AG04449 (cell line): ENCODE measurements around the gene PCDH12.
A peak's percentile ranks its signal among the peaks of the same experiment; 100 is the strongest.

ENCODE experiments used
- CTCF ChIA-PET: fragments of 350-600 bp; formaldehyde crosslinking; extraction: SDS; loops from one replicate; lab custom pipeline; 2021; ENCODE audit warnings: antibody characterized with exemption; lab: Yijun Ruan, JAX
- POLR2A ChIA-PET: fragments of 400-600, 350-600 bp; formaldehyde crosslinking; extraction: SDS; loops from one replicate; lab custom pipeline; 2020; ENCODE audit warnings: antibody characterized with exemption, inconsistent platforms; lab: Yijun Ruan, JAX
- DNase-seq: peaks from one replicate; pipeline ENCODE4 v3.0.0-alpha.2; 2010; ENCODE audit warnings: low read depth, low spot score
- H3K4me3 ChIP-seq: 2 replicates; pipeline ENCODE4 v1.5.1; 2011; ENCODE audit warnings: low read depth, mild to moderate bottlenecking, control low read depth, low read length
- CTCF ChIP-seq: IDR thresholded peaks from one replicate; pipeline ENCODE4 v1.5.1; 2011; ENCODE audit warnings: mild to moderate bottlenecking, moderate library complexity, low read length, control low read depth, inconsistent platforms; ENCODE audit not compliant: insufficient read depth; ENCODE audit errors: missing control alignments

PCDH12 gene

GRCh38 chr5:141915881-141916336 is 42.1 kb downstream of the PCDH12 start:
- POLR2A ChIA-PET, result no interaction called here
- no peak for DNase-seq
- no peak overlapping the region for H3K4me3 ChIP-seq
- TF ChIP-seq CTCF, result no peak
- CTCF ChIA-PET, result interaction anchor here (0.7 to 6.0 kb wide), 8 partner anchors 26 to 223 kb away, joined by 3 to 31 read pairs (median 6); partner anchors contain the start of genes PCDH1, PCDH12 and RNF14

- CTCF ChIA-PET, result interaction anchor here (0.9 to 6.0 kb wide), 7 partner anchors 13 to 222 kb away, joined by 3 to 31 read pairs (median 6); partner anchors contain the start of gene PCDH1
- TF ChIP-seq CTCF, result no peak
- POLR2A ChIA-PET, result interaction anchor here (1.3 kb wide), 1 partner anchor 9 kb away, joined by 3 read pairs; the partner anchor contains the start of gene DELE1
- DNase-seq, result no peak
- no peak overlapping the region for H3K4me3 ChIP-seq
Observed at GRCh38 chr5:141914797-141915196, 43.2 kb downstream of the PCDH12 start.

- peak overlapping the region; percentile 37 for H3K4me3 ChIP-seq
- ChIA-PET CTCF (interaction anchor here (0.8 to 6.0 kb wide), 9 partner anchors 12 to 222 kb away, joined by 3 to 31 read pairs (median 6); partner anchors contain the start of gene PCDH1), POLR2A (interaction anchor here (1.3 kb wide), 1 partner anchor 10 kb away, joined by 3 read pairs; the partner anchor contains the start of gene DELE1)
- TF ChIP-seq CTCF, result peak; percentile 26
- no peak for DNase-seq
Observed at GRCh38 chr5:141914199-141914743, 43.7 kb downstream of the PCDH12 start.

GRCh38 chr5:141913560-141914198 is 44.3 kb downstream of the PCDH12 start:
- H3K4me3 ChIP-seq, result peak overlapping the region; percentile 37; the same call in 1 of the 2 replicates
- no peak for TF ChIP-seq CTCF
- no peak for DNase-seq
- ChIA-PET POLR2A (interaction anchor here (1.3 kb wide), 1 partner anchor 10 kb away, joined by 3 read pairs; the partner anchor contains the start of gene DELE1), CTCF (interaction anchor here (0.8 to 6.0 kb wide), 9 partner anchors 11 to 221 kb away, joined by 3 to 31 read pairs (median 4); partner anchors contain the start of gene PCDH1)

- CTCF ChIA-PET, result interaction anchor here (1.9 kb wide), 1 partner anchor 51 kb away, joined by 10 read pairs; no protein-coding TSS in a partner anchor
- POLR2A ChIA-PET, result no interaction called here
- TF ChIP-seq CTCF, result no peak
- DNase-seq, result no peak
- H3K4me3 ChIP-seq, result no peak overlapping the region
Observed at GRCh38 chr5:141910271-141910673, 47.7 kb downstream of the PCDH12 start.

- no peak for DNase-seq
- no peak for TF ChIP-seq CTCF
- ChIA-PET CTCF (interaction anchor here (0.8 to 1.9 kb wide), 3 partner anchors 9 to 52 kb away, joined by 3 to 10 read pairs (median 4); no protein-coding TSS in a partner anchor), POLR2A (no interaction called here)
- H3K4me3 ChIP-seq, result no peak overlapping the region
Observed at GRCh38 chr5:141909212-141909611, 48.8 kb downstream of the PCDH12 start.
